Mesangial cell (primary cell): ENCODE results near the gene UNC5A. TPM values are rescaled to one million over a fixed set of nuclear protein-coding genes. Genes with fewer than 3 reads are reported as not detected.

ENCODE experiments used
- total RNA-seq: library from RNA; depleted of rRNA; stranded (reverse); fragments of >200 nt; gene quantifications from 2 replicates; pipeline ENCODE4 v1.2.3, GENCODE V29; 2015

Gene UNC5A
- total RNA-seq, result 0.25 and 0.33 TPM in 2 replicates

GRCh38 chr5:176810081-176810597 lies at the start of gene UNC5A:
Gene UNC5A (plus strand): TSS chr5:176810559. CDS start chr5:176810751, 192 bp downstream.

GRCh38 chr5:176899296-176899891 lies 89.0 kb downstream of the UNC5A start, which contains the start of gene HK3:
Gene HK3 (minus strand): TSS chr5:176899346. CDS start chr5:176896159, 3,187 bp downstream.

Other genes starting within 250 kb of the UNC5A start
- gene GPRIN1, start 200.4 kb upstream of the UNC5A start, total RNA-seq, result 7.6 and 37.2 TPM in 2 replicates
- not detected in 2 replicates for gene SNCB, start 180.0 kb upstream of the UNC5A start, total RNA-seq
- not detected in 2 replicates for gene EIF4E1B, start 179.9 kb upstream of the UNC5A start, total RNA-seq
- gene TSPAN17, start 163.1 kb upstream of the UNC5A start, total RNA-seq, result 35.8 and 50.2 TPM in 2 replicates
- gene HK3, start 88.8 kb downstream of the UNC5A start, total RNA-seq, result not detected in 2 replicates
- gene UIMC1, start 196.2 kb downstream of the UNC5A start, total RNA-seq, result 14.7 and 16.5 TPM in 2 replicates
- 13.0 and 17.4 TPM in 2 replicates for gene ZNF346, start 212.1 kb downstream of the UNC5A start, total RNA-seq